Measurements from ENCODE around the gene PPIL4. TPM values are rescaled to one million over a fixed set of nuclear protein-coding genes. Genes with fewer than 3 reads are reported as not detected.
A peak's percentile ranks its signal among the peaks of the same experiment; 100 is the strongest.

Gene PPIL4
- total RNA-seq, 1 donor from 2014 or later, result 20.4 TPM

DNA sequence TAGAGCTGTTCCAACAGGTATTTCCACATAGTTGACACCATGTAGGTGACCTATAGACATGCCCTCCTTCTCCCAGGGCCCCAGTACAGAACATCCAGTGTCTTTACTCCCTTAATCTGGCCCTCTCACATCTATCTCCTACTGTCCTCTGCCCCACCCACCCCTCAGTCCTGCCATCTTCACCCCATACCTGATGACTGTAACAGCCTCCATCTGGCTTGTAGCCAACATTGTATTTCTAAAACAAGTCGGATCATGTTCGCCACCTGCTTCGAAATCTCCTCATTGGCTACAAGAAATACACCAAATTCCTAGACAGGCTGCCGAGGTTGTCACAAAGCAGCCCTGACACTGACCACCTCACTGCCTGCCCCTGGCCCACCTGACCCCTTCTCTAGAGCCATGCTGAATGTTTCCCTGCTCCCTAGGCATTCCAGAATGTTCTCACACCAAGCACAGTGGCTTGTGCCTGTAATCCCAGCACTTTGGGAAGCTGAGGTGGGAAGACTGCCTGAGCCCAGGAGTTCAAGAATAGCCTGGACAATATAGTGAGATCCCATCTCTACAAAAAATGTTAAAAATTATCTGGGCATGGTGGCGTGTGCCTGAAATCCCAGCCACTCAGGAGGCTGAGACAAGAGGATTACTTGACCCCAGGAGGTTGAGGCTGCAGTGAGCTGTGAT is 67.1 kb downstream of the PPIL4 start:
- no peak for DNase-seq (ENCODE audit: low spot score)
- H3K9me3 Mint-ChIP-seq, result no peaks in the 10 kb centered on the region
- H3K4me3 Mint-ChIP-seq (ENCODE audit: low read depth), result no peak overlapping the region
- peaks cover 34% of the 10 kb centered on the region for H3K4me1 Mint-ChIP-seq (ENCODE audit: low read depth)
- H3K36me3 Mint-ChIP-seq (ENCODE audit: low read depth), result peaks cover 27% of the 10 kb centered on the region
- no peaks in the 10 kb centered on the region for H3K27me3 Mint-ChIP-seq (ENCODE audit: low read depth)
- intact Hi-C loops (cut with micrococcal nuclease), result no loop called here
- no peak overlapping the region for H3K27ac Mint-ChIP-seq

- H3K27ac Mint-ChIP-seq, result no peak overlapping the region
- DNase-seq (ENCODE audit: low spot score), result no peak
- H3K27me3 Mint-ChIP-seq (ENCODE audit: low read depth), result no peaks in the 10 kb centered on the region
- no peak overlapping the region for H3K4me3 Mint-ChIP-seq (ENCODE audit: low read depth)
- H3K9me3 Mint-ChIP-seq, result no peaks in the 10 kb centered on the region
- H3K4me1 Mint-ChIP-seq (ENCODE audit: low read depth), result peaks cover 32% of the 10 kb centered on the region
- H3K36me3 Mint-ChIP-seq (ENCODE audit: low read depth), result peaks cover 34% of the 10 kb centered on the region
- intact Hi-C loops (cut with micrococcal nuclease), result no loop called here
These were observed 68.3 kb downstream of the PPIL4 start for GRCh38 chr6:149477544-149477943.

DNA sequence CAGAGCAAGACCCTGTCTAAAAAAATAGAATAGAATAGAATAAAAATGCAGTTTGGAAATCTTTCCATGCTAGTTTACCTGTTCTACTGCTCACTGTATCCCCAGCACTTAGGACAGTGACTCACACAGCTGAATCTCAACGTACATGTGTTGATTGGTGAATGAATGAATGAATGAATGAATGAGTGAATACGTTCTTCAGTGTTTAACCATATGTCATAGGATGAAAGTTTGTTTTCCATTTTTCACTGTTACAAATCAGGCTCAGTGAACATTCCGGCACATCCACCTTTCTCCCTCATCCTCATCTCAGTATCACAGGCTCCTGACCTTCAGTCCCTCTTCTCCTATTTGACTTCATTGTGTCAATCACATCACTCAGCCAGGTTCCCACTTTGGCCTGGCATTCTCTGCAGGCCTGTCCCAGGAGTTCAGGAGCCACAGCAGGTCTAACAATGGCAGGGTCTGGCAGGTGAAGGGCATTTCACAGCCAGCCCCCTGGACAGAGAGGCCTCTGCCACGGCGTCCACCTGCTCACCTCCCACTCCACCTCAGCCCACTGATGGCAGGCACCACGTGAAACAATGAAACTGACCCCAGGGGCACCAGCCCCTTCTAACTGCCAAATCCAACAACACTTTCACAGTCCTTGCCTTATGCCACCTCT is 68.9 kb downstream of the PPIL4 start:
- H3K36me3 Mint-ChIP-seq (ENCODE audit: low read depth), result peaks cover 38% of the 10 kb centered on the region
- no peaks in the 10 kb centered on the region for H3K9me3 Mint-ChIP-seq
- no peaks in the 10 kb centered on the region for H3K27me3 Mint-ChIP-seq (ENCODE audit: low read depth)
- intact Hi-C loops (cut with micrococcal nuclease), result no loop called here
- no peak for DNase-seq (ENCODE audit: low spot score)
- H3K27ac Mint-ChIP-seq, result no peak overlapping the region
- H3K4me3 Mint-ChIP-seq (ENCODE audit: low read depth), result no peak overlapping the region
- peaks cover 33% of the 10 kb centered on the region for H3K4me1 Mint-ChIP-seq (ENCODE audit: low read depth)

GRCh38 chr6:149474108-149474935 is 71.5 kb downstream of the PPIL4 start:
- Mint-ChIP-seq H3K36me3 (ENCODE audit: low read depth) (peaks cover 35% of the 10 kb centered on the region), H3K4me1 (ENCODE audit: low read depth) (peaks cover 24% of the 10 kb centered on the region), H3K27me3 (ENCODE audit: low read depth) (no peaks in the 10 kb centered on the region), H3K27ac (no peak overlapping the region), H3K4me3 (ENCODE audit: low read depth) (no peak overlapping the region), H3K9me3 (no peaks in the 10 kb centered on the region)
- no peak for DNase-seq (ENCODE audit: low spot score)
- intact Hi-C loops (cut with micrococcal nuclease), result no loop called here

DNA sequence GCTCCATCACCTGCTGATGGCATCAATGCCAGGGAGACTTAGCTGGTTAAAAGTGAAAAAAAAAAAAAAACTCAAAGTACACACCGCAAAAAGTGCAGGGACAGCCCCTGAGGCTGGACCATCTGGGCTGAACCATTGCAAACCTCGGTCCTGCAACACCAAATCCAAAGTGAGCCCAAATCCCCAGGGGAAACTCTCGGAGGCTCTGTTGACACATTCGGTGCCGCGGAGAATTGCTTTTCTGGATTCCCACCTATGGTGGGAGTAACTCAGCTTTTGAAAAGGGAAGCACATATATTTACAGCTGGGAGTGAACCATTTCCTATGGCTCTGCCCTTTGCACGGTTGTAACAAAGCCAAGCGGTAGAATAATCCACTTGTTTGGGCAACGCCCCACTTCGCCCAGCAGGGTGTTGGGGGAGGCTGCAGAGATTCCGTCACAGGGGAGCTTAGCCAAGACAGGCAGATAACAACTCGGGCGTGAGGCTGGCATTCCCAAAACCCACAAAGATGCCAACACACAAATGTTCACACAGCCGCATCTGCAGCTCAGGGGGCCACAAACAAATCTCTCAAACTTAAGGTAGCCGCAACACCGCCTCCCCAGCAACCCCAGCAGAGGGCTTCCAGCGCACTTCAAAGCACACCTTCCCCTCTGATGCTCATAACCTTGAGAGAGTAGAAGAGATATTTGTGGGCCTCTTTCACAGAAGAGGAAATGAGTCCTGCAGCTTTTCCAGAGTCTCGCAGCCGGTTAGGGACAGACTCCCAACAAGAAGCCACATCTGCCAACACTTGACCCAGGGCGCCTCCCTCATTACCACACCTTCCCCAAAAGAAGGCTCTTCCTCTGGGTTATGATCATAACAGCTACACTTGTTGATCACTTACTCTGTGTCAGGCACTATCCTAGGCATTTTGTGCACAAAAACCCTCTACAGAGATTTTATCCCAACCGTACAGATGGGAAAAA is 72.5 kb downstream of the PPIL4 start:
- H3K27me3 Mint-ChIP-seq (ENCODE audit: low read depth), result no peaks in the 10 kb centered on the region
- H3K27ac Mint-ChIP-seq, result no peak overlapping the region
- peaks cover 26% of the 10 kb centered on the region for H3K36me3 Mint-ChIP-seq (ENCODE audit: low read depth)
- H3K9me3 Mint-ChIP-seq, result no peaks in the 10 kb centered on the region
- intact Hi-C loops (cut with micrococcal nuclease), result no loop called here
- peaks cover 27% of the 10 kb centered on the region for H3K4me1 Mint-ChIP-seq (ENCODE audit: low read depth)
- H3K4me3 Mint-ChIP-seq (ENCODE audit: low read depth), result no peak overlapping the region
- no peak for DNase-seq (ENCODE audit: low spot score)

GRCh38 chr6:149472241-149472640 is 73.6 kb downstream of the PPIL4 start:
- peaks cover 27% of the 10 kb centered on the region for H3K4me1 Mint-ChIP-seq (ENCODE audit: low read depth)
- DNase-seq (ENCODE audit: low spot score), result no peak
- no peaks in the 10 kb centered on the region for H3K27me3 Mint-ChIP-seq (ENCODE audit: low read depth)
- H3K36me3 Mint-ChIP-seq (ENCODE audit: low read depth), result peaks cover 26% of the 10 kb centered on the region
- intact Hi-C loops (cut with micrococcal nuclease), result no loop called here
- no peaks in the 10 kb centered on the region for H3K9me3 Mint-ChIP-seq
- no peak overlapping the region for H3K27ac Mint-ChIP-seq
- H3K4me3 Mint-ChIP-seq (ENCODE audit: low read depth), result no peak overlapping the region

- intact Hi-C loops (cut with micrococcal nuclease), result no loop called here
- Mint-ChIP-seq H3K27me3 (ENCODE audit: low read depth) (no peaks in the 10 kb centered on the region), H3K4me3 (ENCODE audit: low read depth) (no peak overlapping the region), H3K36me3 (ENCODE audit: low read depth) (peaks cover 26% of the 10 kb centered on the region), H3K9me3 (no peaks in the 10 kb centered on the region), H3K4me1 (ENCODE audit: low read depth) (peaks cover 27% of the 10 kb centered on the region), H3K27ac (no peak overlapping the region)
- no peak for DNase-seq (ENCODE audit: low spot score)
These were observed 74.0 kb downstream of the PPIL4 start for GRCh38 chr6:149471801-149472200.

DNA sequence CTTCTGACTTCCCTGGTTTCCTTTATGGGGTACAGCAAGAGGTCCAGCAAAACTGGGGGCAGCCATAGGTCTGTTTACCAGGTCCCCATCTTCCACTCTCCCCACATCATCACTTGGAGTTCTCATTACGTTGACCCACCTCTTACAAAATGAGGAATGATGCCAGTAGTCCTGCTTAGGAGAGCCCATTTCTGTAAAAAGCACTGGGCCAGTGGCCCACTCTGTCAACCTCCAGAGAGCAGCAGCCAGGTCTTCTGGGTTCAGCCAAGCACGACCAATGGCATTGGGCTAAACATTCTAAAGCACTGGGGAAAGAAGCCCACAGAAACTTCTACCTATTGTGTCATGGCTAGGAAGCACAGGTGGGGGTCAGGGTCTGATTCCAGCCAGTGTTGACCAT is 74.9 kb downstream of the PPIL4 start:
- intact Hi-C loops (cut with micrococcal nuclease), result no loop called here
- no peak overlapping the region for H3K27ac Mint-ChIP-seq
- DNase-seq (ENCODE audit: low spot score), result no peak
- H3K36me3 Mint-ChIP-seq (ENCODE audit: low read depth), result peaks cover 26% of the 10 kb centered on the region
- H3K9me3 Mint-ChIP-seq, result no peaks in the 10 kb centered on the region
- no peaks in the 10 kb centered on the region for H3K27me3 Mint-ChIP-seq (ENCODE audit: low read depth)
- no peak overlapping the region for H3K4me3 Mint-ChIP-seq (ENCODE audit: low read depth)
- peaks cover 27% of the 10 kb centered on the region for H3K4me1 Mint-ChIP-seq (ENCODE audit: low read depth)

GRCh38 chr6:149468179-149468578 is 77.7 kb downstream of the PPIL4 start:
- Mint-ChIP-seq H3K27ac (no peak overlapping the region), H3K27me3 (ENCODE audit: low read depth) (no peaks in the 10 kb centered on the region), H3K4me3 (ENCODE audit: low read depth) (no peak overlapping the region), H3K36me3 (ENCODE audit: low read depth) (peaks cover 23% of the 10 kb centered on the region), H3K9me3 (no peaks in the 10 kb centered on the region), H3K4me1 (ENCODE audit: low read depth) (peaks cover 29% of the 10 kb centered on the region)
- intact Hi-C loops (cut with micrococcal nuclease), result no loop called here
- no peak for DNase-seq (ENCODE audit: low spot score)

DNA sequence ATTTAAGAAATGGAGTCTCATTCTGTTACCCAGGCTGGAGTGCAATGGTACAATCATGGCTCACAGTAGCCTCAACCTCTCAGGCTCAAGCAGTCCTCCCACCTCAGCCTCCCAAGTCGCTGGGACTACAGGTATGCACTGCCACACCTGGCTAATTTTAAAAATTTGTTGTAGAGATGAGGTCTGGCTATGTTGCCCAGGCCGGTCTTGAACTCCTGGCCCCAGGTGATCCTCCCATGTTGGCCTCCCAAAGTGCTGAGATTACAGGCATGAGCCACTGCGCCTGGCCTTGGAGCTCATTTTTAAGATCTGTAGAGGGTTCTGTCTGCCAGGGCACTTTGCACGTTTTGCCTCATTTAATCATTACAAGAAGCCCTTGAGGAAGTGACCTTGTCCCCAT is 78.6 kb downstream of the PPIL4 start:
- Mint-ChIP-seq H3K27ac (no peak overlapping the region), H3K27me3 (ENCODE audit: low read depth) (no peaks in the 10 kb centered on the region), H3K4me1 (ENCODE audit: low read depth) (peaks cover 23% of the 10 kb centered on the region), H3K36me3 (ENCODE audit: low read depth) (peaks cover 21% of the 10 kb centered on the region), H3K9me3 (no peaks in the 10 kb centered on the region), H3K4me3 (ENCODE audit: low read depth) (no peak overlapping the region)
- DNase-seq (ENCODE audit: low spot score), result no peak
- intact Hi-C loops (cut with micrococcal nuclease), result no loop called here

- Mint-ChIP-seq H3K4me3 (ENCODE audit: low read depth) (no peak overlapping the region), H3K36me3 (ENCODE audit: low read depth) (peaks cover 31% of the 10 kb centered on the region), H3K9me3 (no peaks in the 10 kb centered on the region), H3K27ac (peak overlapping the region; percentile 13), H3K27me3 (ENCODE audit: low read depth) (no peaks in the 10 kb centered on the region), H3K4me1 (ENCODE audit: low read depth) (peaks cover 13% of the 10 kb centered on the region)
- intact Hi-C loops (cut with micrococcal nuclease), result no loop called here
- DNase-seq (ENCODE audit: low spot score), result no peak
These were observed 81.4 kb downstream of the PPIL4 start for GRCh38 chr6:149464411-149464810.

DNA sequence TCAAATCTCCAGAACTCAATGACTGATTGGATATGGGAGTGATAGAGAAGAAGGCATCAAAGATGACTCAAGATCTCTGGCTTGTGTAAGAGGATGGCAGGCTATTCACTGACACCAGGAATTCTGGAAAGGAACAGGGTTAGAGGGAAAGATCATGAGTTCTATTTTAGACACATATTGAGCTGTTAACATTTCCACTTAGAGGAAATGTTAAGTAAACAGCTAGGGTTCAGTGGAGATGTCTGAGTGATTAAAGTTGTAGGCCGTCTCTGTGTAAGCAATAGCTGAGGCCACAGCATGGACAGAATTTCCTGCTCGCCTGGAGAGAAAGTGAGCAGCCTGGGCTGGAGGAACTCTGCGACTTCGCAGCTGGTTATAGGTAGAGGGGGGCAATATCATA is 82.1 kb downstream of the PPIL4 start:
- no peaks in the 10 kb centered on the region for H3K27me3 Mint-ChIP-seq (ENCODE audit: low read depth)
- peaks cover 17% of the 10 kb centered on the region for H3K4me1 Mint-ChIP-seq (ENCODE audit: low read depth)
- no peak for DNase-seq (ENCODE audit: low spot score)
- H3K4me3 Mint-ChIP-seq (ENCODE audit: low read depth), result no peak overlapping the region
- no peaks in the 10 kb centered on the region for H3K9me3 Mint-ChIP-seq
- H3K36me3 Mint-ChIP-seq (ENCODE audit: low read depth), result peaks cover 37% of the 10 kb centered on the region
- intact Hi-C loops (cut with micrococcal nuclease), result no loop called here
- H3K27ac Mint-ChIP-seq, result no peak overlapping the region

All from activated T-helper 2 cell treated with anti-CD3 and anti-CD28 coated beads, Interferon-gamma antibody, Interleukin-2, Interleukin-4, amounts not matched to agents 10 μg/mL and 5 μg/mL and 100 μg/mL, durations not matched to agents 14 hours and 24 hours and 36 hours (primary cell).